HEK293 (cell line): ENCODE measurements around the gene CTAG1A.

Experiments used
- CTCF ChIA-PET: fragments of 350-600 bp; formaldehyde crosslinking; extraction: SDS; loops from one replicate; lab custom pipeline; 2021; ENCODE audit warnings: antibody characterized with exemption; lab: Yijun Ruan, JAX
- POLR2A ChIA-PET: fragments of 300-600 bp; formaldehyde crosslinking; extraction: SDS; loops from one replicate; lab custom pipeline; 2020; ENCODE audit warnings: antibody characterized with exemption, inconsistent platforms; lab: Yijun Ruan, JAX
- H3K27ac ChIP-seq: fragments of 200-500 bp; sonication (Bioruptor generic); 2 replicates; pipeline ENCODE4 v1.5.1; 2014; ENCODE audit warnings: low read depth, low read length, control low read depth, inconsistent platforms; ENCODE audit errors: extremely low read depth
- H3K36me3 ChIP-seq, 2 experiments: fragments of 200-500 bp in 1 of 2; sonication (Bioruptor generic) in 1 of 2; 1 replicate in 1 of 2; 2 replicates in 1 of 2; pipeline ENCODE4 v1.5.1; 2014 to 2017; ENCODE audit warnings: inconsistent platforms in 2 of 2, low read length in 2 of 2; ENCODE audit not compliant: control insufficient read depth in 2 of 2, insufficient read depth in 1 of 2
- H3K4me1 ChIP-seq: fragments of 200-500 bp; sonication (Bioruptor generic); 2 replicates; pipeline ENCODE4 v1.5.1; 2014; ENCODE audit warnings: mild to moderate bottlenecking, low read length, inconsistent platforms; ENCODE audit not compliant: control insufficient read depth, insufficient read depth
- H3K4me3 ChIP-seq: 2 replicates; pipeline ENCODE4 v1.5.1; 2011; ENCODE audit warnings: low read depth, mild to moderate bottlenecking, control low read depth, low read length, moderate library complexity
- H3K9me3 ChIP-seq: fragments of 200-500 bp; sonication (Bioruptor generic); 2 replicates; pipeline ENCODE4 v1.5.1; 2014; ENCODE audit warnings: low read depth, low read length, inconsistent platforms; ENCODE audit not compliant: control insufficient read depth, insufficient read depth
- CTCF ChIP-seq: fragments of 450-650 bp; formaldehyde crosslinking; IDR thresholded peaks from 2 replicates; pipeline ENCODE4 v1.5.1; 2016; ENCODE audit warnings: missing biosample characterization, missing genetic modification characterization
- GFI1B ChIP-seq: fragments of 450-650 bp; formaldehyde crosslinking; IDR thresholded peaks from 2 replicates; pipeline ENCODE4 v1.5.1; 2016; ENCODE audit warnings: missing biosample characterization, missing genetic modification characterization
- MZF1 ChIP-seq: fragments of 450-650 bp; formaldehyde crosslinking; IDR thresholded peaks from 2 replicates; pipeline ENCODE4 v1.5.1; 2017; ENCODE audit warnings: missing biosample characterization, missing genetic modification characterization, borderline replicate concordance
- REST ChIP-seq: fragments of 450-650 bp; formaldehyde crosslinking; IDR thresholded peaks from 2 replicates; pipeline ENCODE4 v1.5.1; 2016; ENCODE audit warnings: missing biosample characterization, missing genetic modification characterization
- ZBTB44 ChIP-seq: fragments of 450-650 bp; IDR thresholded peaks from 2 replicates; pipeline ENCODE4 v1.5.1; 2018; ENCODE audit warnings: missing biosample characterization, mild to moderate bottlenecking, missing genetic modification characterization
- ZEB2 ChIP-seq: fragments of 450-650 bp; formaldehyde crosslinking; IDR thresholded peaks from 2 replicates; pipeline ENCODE4 v1.5.1; 2016; ENCODE audit warnings: missing biosample characterization, missing genetic modification characterization
- ZNF114 ChIP-seq: fragments of 450-650 bp; formaldehyde crosslinking; IDR thresholded peaks from 2 replicates; pipeline ENCODE4 v1.5.0; 2017; ENCODE audit warnings: missing biosample characterization, missing genetic modification characterization
- ZNF16 ChIP-seq: fragments of 450-650 bp; formaldehyde crosslinking; IDR thresholded peaks from 2 replicates; pipeline ENCODE4 v1.5.1; 2016; ENCODE audit warnings: low read depth, missing biosample characterization, missing genetic modification characterization
- ZNF174 ChIP-seq: fragments of 450-650 bp; formaldehyde crosslinking; IDR thresholded peaks from 2 replicates; pipeline ENCODE4 v1.5.0; 2017; ENCODE audit warnings: missing biosample characterization, mild to moderate bottlenecking, missing genetic modification characterization
- ZNF274 ChIP-seq, 2 experiments: fragments of 200-500 bp in 1 of 2; fragments of 450-650 bp in 1 of 2; sonication (Bioruptor generic) in 1 of 2; formaldehyde crosslinking in 1 of 2; IDR thresholded peaks; 2 replicates each; pipeline versions ENCODE4 v1.5.1 to v1.6.1; 2014 to 2016; ENCODE audit warnings: borderline replicate concordance in 1 of 2, inconsistent platforms in 1 of 2, low read length in 1 of 2, missing biosample characterization in 1 of 2, missing genetic modification characterization in 1 of 2
- ZNF404 ChIP-seq: fragments of 450-650 bp; formaldehyde crosslinking; IDR thresholded peaks from 2 replicates; pipeline ENCODE4 v1.5.1; 2017; ENCODE audit warnings: missing biosample characterization, missing genetic modification characterization
- ZNF610 ChIP-seq: fragments of 450-650 bp; formaldehyde crosslinking; IDR thresholded peaks from 2 replicates; pipeline ENCODE4 v1.5.1; 2016; ENCODE audit warnings: missing biosample characterization, missing genetic modification characterization, borderline replicate concordance
- ZNF670 ChIP-seq: fragments of 450-650 bp; formaldehyde crosslinking; IDR thresholded peaks from 2 replicates; pipeline ENCODE4 v1.5.1; 2016; ENCODE audit warnings: missing biosample characterization, missing genetic modification characterization, low read depth
- ZNF76 ChIP-seq: fragments of 450-650 bp; formaldehyde crosslinking; IDR thresholded peaks from 2 replicates; pipeline ENCODE4; 2016; ENCODE audit warnings: low read depth, missing biosample characterization, missing genetic modification characterization, borderline replicate concordance
- ZNF777 ChIP-seq: fragments of 450-650 bp; formaldehyde crosslinking; IDR thresholded peaks from 2 replicates; pipeline ENCODE4 v1.5.1; 2017; ENCODE audit warnings: missing biosample characterization, missing genetic modification characterization, borderline replicate concordance
- TF ChIP-seq, protein P1 (sequence below): fragments of 450-650 bp; formaldehyde crosslinking; IDR thresholded peaks from 2 replicates; pipeline ENCODE4 v1.5.1; 2017; ENCODE audit warnings: missing biosample characterization, mild to moderate bottlenecking, missing genetic modification characterization, moderate library complexity
- TF ChIP-seq, protein P2 (sequence below): fragments of 450-650 bp; formaldehyde crosslinking; IDR thresholded peaks from 2 replicates; pipeline ENCODE4 v1.5.1; 2016; ENCODE audit warnings: missing biosample characterization, missing genetic modification characterization

CTAG1A gene

DNA sequence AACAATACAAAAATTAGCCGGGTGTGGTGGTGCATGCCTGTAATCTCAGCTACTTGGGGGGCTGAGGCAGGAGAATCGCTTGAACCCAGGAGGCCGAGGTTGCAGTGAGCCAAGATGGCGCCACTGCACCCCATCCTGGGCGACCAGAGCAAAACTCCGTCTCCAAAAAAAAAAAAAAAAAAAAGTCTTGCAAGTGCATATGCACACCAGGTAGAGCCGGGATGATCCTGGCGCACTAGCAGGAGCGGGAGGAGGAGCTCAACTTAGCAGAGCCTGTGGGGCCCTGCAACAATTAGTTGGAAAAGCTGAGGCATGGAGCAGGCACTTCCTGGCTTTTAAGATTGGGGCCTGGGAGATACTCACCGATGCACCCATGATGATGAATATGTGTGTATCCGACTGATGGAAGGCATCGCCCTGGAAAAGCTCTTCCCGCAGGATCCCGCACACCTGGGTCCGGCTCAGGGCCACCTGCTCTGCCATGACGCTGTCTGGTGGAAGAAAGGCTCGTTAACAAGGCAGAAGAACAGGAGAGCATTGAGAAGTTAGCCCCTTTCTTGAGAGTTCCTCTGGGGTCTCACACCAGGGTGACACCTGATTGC lies 39.2 kb upstream of the CTAG1A start:
- no peaks in the 10 kb centered on the region for H3K9me3 ChIP-seq
- POLR2A ChIA-PET: no interaction called here
- peaks cover 3% of the 10 kb centered on the region for H3K4me1 ChIP-seq
- H3K4me3 ChIP-seq: no peak overlapping the region
- TF ChIP-seq ZNF670 (tag by site-specific recombination) (no peak), ZNF610 (tag by site-specific recombination) (no peak), ZNF274 (IDR thresholded peaks at IDR 0.05; ENCODE audit: low read length) (no peak), ZNF274 (tag by site-specific recombination; IDR thresholded peaks at IDR 0.05; ENCODE audit: borderline replicate concordance) (no peak), ZNF404 (tag by site-specific recombination) (no peak), CTCF (tag by site-specific recombination) (no peak), ZNF174 (tag by site-specific recombination) (no peak), ZBTB44 (tag by site-specific recombination) (no peak), ZNF16 (tag by site-specific recombination) (no peak), ZEB2 (tag by site-specific recombination) (no peak), ZNF114 (tag by site-specific recombination) (no peak), REST (tag by site-specific recombination) (no peak), ZNF777 (tag by site-specific recombination) (no peak), GFI1B (tag by site-specific recombination) (no peak), MZF1 (tag by site-specific recombination) (no peak), ZNF76 (tag by site-specific recombination) (no peak)
- TF ChIP-seq, protein P1, sequence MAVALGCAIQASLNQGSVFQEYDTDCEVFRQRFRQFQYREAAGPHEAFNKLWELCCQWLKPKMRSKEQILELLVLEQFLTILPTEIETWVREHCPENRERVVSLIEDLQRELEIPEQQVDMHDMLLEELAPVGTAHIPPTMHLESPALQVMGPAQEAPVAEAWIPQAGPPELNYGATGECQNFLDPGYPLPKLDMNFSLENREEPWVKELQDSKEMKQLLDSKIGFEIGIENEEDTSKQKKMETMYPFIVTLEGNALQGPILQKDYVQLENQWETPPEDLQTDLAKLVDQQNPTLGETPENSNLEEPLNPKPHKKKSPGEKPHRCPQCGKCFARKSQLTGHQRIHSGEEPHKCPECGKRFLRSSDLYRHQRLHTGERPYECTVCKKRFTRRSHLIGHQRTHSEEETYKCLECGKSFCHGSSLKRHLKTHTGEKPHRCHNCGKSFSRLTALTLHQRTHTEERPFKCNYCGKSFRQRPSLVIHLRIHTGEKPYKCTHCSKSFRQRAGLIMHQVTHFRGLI (tag by site-specific recombination): no peak
- TF ChIP-seq, protein P2, sequence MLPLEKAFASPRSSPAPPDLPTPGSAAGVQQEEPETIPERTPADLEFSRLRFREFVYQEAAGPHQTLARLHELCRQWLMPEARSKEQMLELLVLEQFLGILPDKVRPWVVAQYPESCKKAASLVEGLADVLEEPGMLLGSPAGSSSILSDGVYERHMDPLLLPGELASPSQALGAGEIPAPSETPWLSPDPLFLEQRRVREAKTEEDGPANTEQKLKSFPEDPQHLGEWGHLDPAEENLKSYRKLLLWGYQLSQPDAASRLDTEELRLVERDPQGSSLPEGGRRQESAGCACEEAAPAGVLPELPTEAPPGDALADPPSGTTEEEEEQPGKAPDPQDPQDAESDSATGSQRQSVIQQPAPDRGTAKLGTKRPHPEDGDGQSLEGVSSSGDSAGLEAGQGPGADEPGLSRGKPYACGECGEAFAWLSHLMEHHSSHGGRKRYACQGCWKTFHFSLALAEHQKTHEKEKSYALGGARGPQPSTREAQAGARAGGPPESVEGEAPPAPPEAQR (tag by site-specific recombination): no peak
- TF ChIP-seq, all 188 proteins: peak for 0
- H3K27ac ChIP-seq: no peak overlapping the region
- CTCF ChIA-PET: interaction anchor here (0.6 to 1.0 kb wide), 4 partner anchors 9 to 230 kb away, joined by 3 to 4 read pairs (median 3); no protein-coding TSS in a partner anchor
- peaks cover 5 to 30% of the 10 kb centered on the region in 2 experiments; a peak in 2 of 3 replicates for H3K36me3 ChIP-seq
